MM.1S (cell line): ENCODE results near the gene POU2AF3.

Experiments
- CTCF ChIP-seq: fragments of 300-600 bp; sonication (generic); IDR thresholded peaks from 2 replicates; pipeline ENCODE4 v1.5.1; 2016; ENCODE audit warnings: antibody characterized with exemption, low read length, mixed read lengths
- EZH2 ChIP-seq: fragments of 300-600 bp; sonication (generic); optimal IDR thresholded peaks from 2 replicates; pipeline ENCODE3; 2017; ENCODE audit warnings: low read depth, mild to moderate bottlenecking, antibody characterized with exemption, low read length, mixed read lengths
- EZH2phosphoT487 ChIP-seq: fragments of 300-600 bp; sonication (generic); IDR thresholded peaks from 2 replicates; pipeline ENCODE4 v1.6.1; 2018; ENCODE audit warnings: antibody characterized with exemption, low read length

GRCh38 chr11:111300569-111300968 lies 2.2 kb downstream of the POU2AF3 start:
- TF ChIP-seq CTCF, result no peak
- no peak for TF ChIP-seq EZH2phosphoT487
- no peak for TF ChIP-seq EZH2
